Measurements from ENCODE around the gene IRAK2.

Gene IRAK2

GRCh38 chr3:10187290-10187876 is 22.7 kb downstream of the IRAK2 start:
- DNase-seq (ENCODE audit: extremely low spot score): no peak
- ChIA-PET CTCF (interaction anchor here (1.2 kb wide), 1 partner anchor 9 kb away, joined by 8 read pairs; no protein-coding TSS in a partner anchor), POLR2A (interaction anchor here (0.6 kb wide), 1 partner anchor 36 kb away, joined by 9 read pairs; no protein-coding TSS in a partner anchor)
- no peak for TF ChIP-seq CTCF (IDR thresholded peaks at IDR 0.05; ENCODE audit: control extremely low read depth, extremely low read depth, low read depth, missing control alignments)

GRCh38 chr3:10187944-10188343 is 23.2 kb downstream of the IRAK2 start:
- ChIA-PET CTCF (interaction anchor here (0.8 kb wide), 1 partner anchor 12 kb away, joined by 3 read pairs; no protein-coding TSS in a partner anchor), POLR2A (no interaction called here)
- no peak for DNase-seq (ENCODE audit: extremely low spot score)
- TF ChIP-seq CTCF (IDR thresholded peaks at IDR 0.05; ENCODE audit: control extremely low read depth, extremely low read depth, low read depth, missing control alignments): no peak

GRCh38 chr3:10188804-10189556 is 24.3 kb downstream of the IRAK2 start:
- no peak for DNase-seq (ENCODE audit: extremely low spot score)
- TF ChIP-seq CTCF (IDR thresholded peaks at IDR 0.05; ENCODE audit: control extremely low read depth, extremely low read depth, low read depth, missing control alignments): no peak
- CTCF ChIA-PET: interaction anchor here (2.2 kb wide), 1 partner anchor 11 kb away, joined by 8 read pairs; no protein-coding TSS in a partner anchor
- POLR2A ChIA-PET: no interaction called here

- CTCF ChIA-PET: interaction anchor here (2.2 kb wide), 1 partner anchor 12 kb away, joined by 8 read pairs; no protein-coding TSS in a partner anchor
- DNase-seq (ENCODE audit: extremely low spot score): no peak
Observed at GRCh38 chr3:10189557-10190354, 25.0 kb downstream of the IRAK2 start.

GRCh38 chr3:10192953-10193691 is 28.4 kb downstream of the IRAK2 start:
- ChIA-PET POLR2A (interaction anchor here (0.6 kb wide), 1 partner anchor 41 kb away, joined by 3 read pairs; no protein-coding TSS in a partner anchor), CTCF (interaction anchor here (0.9 to 4.6 kb wide), 19 partner anchors 7 to 260 kb away, joined by 3 to 33 read pairs (median 5); partner anchors contain the start of gene IRAK2)
- no peak for DNase-seq (ENCODE audit: extremely low spot score)
- TF ChIP-seq CTCF (IDR thresholded peaks at IDR 0.05; ENCODE audit: control extremely low read depth, extremely low read depth, low read depth, missing control alignments): peak; percentile 20

More at GRCh38 chr3:10189557-10190354, 25.0 kb downstream of the IRAK2 start:
- TF ChIP-seq CTCF (IDR thresholded peaks at IDR 0.05; ENCODE audit: control extremely low read depth, extremely low read depth, low read depth, missing control alignments): no peak
- POLR2A ChIA-PET: no interaction called here
